ENCODE measurements around the gene CLEC2D.
A peak's percentile ranks its signal among the peaks of the same experiment; 100 is the strongest.
"Not testable (repeated sequence)": the region's sequence is repeated elsewhere in the genome, so short reads cannot be mapped to it uniquely, and the experiment has no call there.

Gene CLEC2D

GRCh38 chr12:9701380-9702154 lies 32.1 kb downstream of the CLEC2D start:
- no peak for DNase-seq

- DNase-seq = no peak
Measured at GRCh38 chr12:9702255-9702654, 32.7 kb downstream of the CLEC2D start.

GRCh38 chr12:9704561-9704960 lies 35.0 kb downstream of the CLEC2D start:
- DNase-seq = not testable (repeated sequence)

DNA sequence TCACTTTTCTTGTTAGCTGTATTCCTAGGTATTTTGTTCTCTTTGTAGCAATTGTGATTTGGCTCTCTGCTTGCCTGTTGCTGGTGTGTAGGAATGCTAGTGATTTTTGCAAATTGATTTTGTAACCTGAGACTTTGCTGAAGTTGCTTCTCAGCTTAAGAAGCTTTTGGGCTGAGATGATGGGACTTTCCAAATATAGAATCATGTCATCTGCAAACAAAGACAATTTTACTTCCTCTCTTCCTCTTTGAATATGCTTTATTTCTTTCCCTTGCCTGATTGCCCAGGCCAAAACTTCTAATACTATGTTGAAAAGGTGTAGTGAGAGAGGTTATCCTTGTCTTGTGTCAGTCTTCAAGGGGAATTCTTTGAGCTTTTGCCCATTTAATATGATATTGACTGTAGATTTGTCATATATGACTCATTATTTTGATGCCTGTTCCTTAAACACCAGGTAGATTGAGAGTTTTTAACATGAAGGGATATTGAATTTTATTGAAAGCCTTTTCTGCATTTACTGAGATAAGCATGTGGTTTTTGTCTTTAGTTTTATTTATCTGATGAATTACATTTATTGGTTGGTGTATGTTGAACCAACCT lies 36.7 kb downstream of the CLEC2D start:
- DNase-seq = no peak

- no peak for DNase-seq
Measured at GRCh38 chr12:9707356-9707755, 37.8 kb downstream of the CLEC2D start.

DNA sequence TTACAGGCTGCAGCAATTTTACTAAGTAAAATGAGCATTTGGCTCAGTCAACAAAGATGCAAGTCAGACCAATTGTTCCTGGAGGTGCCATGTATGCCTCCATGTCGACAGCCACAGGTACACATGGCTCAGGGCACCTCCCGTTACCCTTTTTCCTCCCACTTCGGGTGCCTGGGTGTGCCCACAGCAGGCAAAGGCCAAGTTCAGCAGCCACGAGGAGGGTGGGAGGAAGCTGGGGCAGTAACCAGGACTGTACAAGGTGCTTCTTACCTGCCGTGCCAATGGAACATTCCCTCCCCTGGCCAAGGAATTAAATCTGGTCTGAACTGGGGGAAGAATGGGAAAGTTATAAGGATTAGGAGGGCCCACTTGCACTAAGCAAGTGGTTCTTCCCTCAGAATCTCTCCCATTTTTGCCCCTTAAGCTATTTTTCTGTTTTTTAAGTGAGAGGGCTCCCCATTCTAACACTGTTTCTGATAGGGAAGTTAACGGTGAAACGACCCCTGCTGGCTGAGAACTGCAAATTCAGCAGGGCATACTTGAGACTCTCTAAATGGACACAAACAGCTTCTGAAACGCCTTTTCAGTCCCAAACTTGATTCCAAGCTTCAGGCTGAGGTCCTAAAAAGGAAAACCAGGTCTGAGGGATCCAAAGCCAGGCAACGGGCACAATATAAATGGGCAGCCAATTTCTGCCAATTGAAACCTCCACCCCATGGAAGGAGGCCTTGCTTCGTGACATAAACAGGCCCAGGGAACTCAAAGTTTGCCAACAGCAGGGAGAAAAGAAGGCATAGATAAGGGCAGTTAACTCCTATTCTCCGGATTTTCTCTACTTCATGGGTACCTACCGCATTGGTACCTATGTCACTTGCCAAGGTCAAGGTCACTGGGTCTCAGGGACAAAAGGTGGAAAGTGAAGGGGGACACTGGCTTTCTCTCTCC lies 38.6 kb downstream of the CLEC2D start:
- peak; percentile 41 for DNase-seq

DNA sequence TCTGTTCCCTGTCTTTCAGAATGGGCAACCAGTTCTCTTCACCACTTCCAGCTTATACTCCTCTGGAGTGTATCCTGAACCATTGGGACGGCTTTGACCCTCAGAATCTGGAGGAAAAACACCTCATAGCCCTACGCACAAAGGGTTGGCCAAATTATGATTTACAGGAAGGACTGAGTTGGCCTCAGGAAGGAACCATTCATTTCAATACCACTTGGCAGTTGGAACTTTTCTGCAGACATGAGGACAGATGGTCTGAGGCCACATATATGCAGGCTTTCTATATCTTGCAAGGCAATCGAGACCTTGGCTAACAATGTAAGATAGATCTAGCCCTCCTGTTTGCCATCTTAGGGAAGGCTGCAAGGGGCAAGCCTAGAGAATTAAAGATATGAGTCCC lies 39.3 kb downstream of the CLEC2D start:
- DNase-seq = no peak

DNA sequence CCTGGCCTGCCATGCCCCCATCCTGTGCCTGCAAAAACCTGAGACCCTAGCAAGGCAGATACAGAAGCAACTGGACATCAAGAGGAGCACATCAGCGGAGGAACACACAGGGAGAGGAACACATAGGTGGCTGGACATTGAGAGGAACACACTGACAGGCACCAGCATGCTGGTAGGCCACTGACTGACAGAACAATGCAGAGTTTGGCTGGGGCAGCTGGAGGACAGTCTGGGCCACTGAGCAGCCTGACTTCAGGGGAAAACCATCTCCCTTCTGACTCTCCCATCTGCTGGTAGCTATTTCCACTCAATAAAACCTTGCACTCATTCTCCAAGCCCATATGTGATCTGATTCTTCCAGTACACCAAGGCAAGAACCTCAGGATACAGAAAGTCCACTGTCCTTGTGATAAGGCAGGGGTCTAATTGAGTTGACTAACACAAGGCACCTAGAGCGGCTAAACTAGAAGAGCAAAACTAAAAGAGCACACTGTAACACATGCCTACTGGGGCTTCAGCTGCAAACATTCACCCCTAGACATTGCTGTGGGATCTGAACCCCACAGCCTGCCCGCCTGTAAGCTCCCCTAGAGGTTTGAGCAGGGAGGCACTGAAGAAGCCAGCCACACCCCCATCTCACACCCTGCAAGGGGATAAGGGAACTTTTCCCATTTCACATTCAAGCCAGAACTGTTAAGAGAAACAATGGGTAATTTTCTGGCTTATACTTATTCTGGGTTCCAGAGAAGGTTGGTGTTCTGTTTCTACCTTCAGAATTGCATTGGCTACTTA lies 41.3 kb downstream of the CLEC2D start:
- DNase-seq = no peak

GRCh38 chr12:9711664-9712063 lies 42.2 kb downstream of the CLEC2D start:
- no peak for DNase-seq

DNA sequence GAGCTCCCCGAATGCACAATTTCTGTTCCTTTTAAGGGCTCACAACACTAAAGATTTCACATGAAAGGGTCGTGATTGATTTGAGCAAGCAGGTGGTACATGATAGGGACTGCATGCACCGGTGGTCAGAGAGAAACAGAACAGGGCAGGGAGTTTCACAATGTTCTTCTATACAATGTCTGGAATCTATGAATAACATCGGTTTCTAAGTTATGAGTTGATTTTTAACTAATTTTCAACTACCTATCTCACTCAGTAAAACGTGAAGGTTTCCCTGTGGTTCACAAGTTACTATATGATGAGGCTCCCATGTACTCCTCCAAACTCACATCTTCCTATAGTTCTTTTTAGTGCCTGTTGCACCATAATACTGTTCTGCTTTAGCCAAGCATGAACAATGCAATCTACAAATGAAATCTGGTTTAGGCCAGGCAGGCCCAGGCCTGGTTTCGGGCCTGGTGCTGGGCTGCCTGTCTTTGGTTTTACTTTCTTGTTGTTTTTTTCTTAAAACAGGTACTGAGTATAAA lies 43.6 kb downstream of the CLEC2D start:
- DNase-seq = not testable (repeated sequence)

- DNase-seq = no peak
Measured at GRCh38 chr12:9717070-9717925, 47.8 kb downstream of the CLEC2D start.

GRCh38 chr12:9718968-9719367 lies 49.5 kb downstream of the CLEC2D start:
- DNase-seq = no peak

- DNase-seq = no peak
Measured at GRCh38 chr12:9719790-9720189, 50.3 kb downstream of the CLEC2D start.

GRCh38 chr12:9721394-9722092 lies 52.0 kb downstream of the CLEC2D start:
- no peak for DNase-seq

- DNase-seq = no peak
Measured at GRCh38 chr12:9724023-9724422, 54.5 kb downstream of the CLEC2D start.

GRCh38 chr12:9725213-9725870 lies 55.8 kb downstream of the CLEC2D start:
- no peak for DNase-seq

DNA sequence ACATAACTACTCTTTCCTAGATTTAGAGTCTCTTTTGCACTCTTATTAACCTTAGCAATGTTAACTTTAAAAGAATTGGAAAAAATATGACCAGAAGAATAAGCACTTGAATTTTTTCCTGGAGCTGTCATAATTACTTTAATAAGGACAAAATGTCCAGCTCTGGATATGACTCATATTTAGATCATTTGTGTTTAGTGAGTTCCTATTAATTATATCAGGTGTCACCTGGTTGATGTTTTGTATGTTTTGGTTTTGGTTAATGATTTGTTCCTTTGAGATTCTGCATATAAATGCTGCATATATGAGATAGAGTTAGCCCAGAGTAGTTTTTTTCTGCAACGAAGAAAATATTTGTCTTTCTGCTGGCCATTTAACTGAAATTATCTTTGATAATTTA lies 58.3 kb downstream of the CLEC2D start:
- DNase-seq = no peak

- DNase-seq = no peak
Measured at GRCh38 chr12:9729082-9729481, 59.6 kb downstream of the CLEC2D start.

DNA sequence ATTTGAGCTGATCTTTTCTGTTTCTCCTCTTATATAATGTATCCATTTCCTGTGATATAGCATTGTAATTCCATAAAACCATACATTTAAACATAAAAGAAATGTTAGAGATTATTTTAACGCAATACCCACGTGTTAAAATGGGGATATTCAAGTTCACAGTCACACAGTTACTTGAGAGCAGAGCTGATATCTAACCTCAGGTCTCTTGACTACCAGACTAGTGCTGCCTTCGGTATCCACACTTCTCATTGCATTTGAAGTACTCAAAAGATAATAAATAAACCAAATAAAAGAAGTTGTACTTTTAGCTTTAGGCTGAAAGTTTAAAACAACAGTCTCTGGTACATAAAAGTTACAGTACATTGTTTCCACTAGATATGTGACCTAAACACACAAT lies 60.5 kb downstream of the CLEC2D start:
- DNase-seq = no peak

DNA sequence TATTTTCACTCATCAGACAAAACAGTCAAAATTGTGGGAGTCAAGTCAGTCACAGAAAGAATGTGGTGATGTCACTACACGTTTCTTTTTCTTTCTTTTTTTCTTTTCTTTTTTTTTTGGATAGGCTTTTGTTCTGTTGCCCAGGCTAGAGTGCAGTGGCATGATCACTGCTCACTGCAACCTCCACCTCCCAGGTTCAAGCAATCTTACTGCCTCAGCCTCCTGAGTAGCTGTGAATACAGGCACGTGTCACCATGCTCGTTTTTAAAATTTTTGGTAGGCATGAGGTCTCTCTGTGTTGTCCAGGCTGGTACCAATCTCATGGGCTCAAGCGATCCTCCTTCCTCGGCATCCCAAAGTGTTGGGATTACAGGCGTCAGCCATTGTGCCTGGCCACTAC lies 61.1 kb downstream of the CLEC2D start:
- DNase-seq = no peak
